ENCODE data around the gene RPL13. TPM values are rescaled to one million over a fixed set of nuclear protein-coding genes. Genes with fewer than 3 reads are reported as not detected.

The RPL13 gene
- total and polyA plus RNA-seq, 2 of the 8 experiments (the other 6 are each of a cell fraction or from before 2014, with no cell fraction given): 2,162 to 7,384 TPM

DNA sequence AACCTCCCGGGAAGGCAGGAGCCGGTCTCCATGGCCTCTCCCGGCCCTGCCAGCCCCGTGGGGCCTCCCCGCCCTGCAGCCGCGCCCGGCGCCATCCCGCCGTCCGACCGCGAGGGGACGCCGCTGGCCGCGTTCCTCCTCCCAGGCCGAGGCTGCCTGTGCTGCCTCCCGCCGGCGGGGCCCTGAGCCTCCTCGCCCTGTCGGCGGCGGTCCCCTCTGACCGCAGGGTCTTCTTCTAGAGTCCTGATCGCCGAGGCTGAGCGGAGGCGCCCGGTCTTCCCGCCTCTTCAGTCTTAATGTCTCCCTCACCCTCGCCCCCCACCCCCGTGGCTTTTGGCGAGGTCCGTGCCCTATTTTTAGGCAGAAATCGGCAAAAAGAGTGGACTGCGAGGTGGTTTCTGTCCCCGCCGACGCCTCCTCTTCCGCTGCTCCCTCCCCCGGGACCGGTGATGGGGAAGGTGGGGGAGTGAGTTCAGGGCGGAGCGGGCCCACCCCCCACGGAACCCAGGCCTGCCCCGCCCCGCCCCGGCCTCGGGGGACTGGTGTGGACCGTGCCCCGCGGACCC, 14.3 kb downstream of the RPL13 start:
- H4K20me1 ChIP-seq (replicated peaks in 1 of 2; ENCODE audit: control insufficient read depth in 1 of 2, insufficient read depth in 2 of 2, low read length in 2 of 2): peaks cover 0 to 6% of the 10 kb centered on the region in 2 experiments
- peak overlapping the region; percentile 62 to 82; a peak in 3 of 4 replicates for H3K4me2 ChIP-seq (ENCODE audit: insufficient read depth in 1 of 2, low read depth in 2 of 2, low read length in 2 of 2)
- peak overlapping the region; percentile 69 for H4K5ac ChIP-seq (ENCODE audit: insufficient read length, low read depth, low read length)
- H2BK12ac ChIP-seq (ENCODE audit: low read depth, low read length): 0 out of 2 replicates have a peak overlapping the region, but pooled peaks have one; percentile 30
- POLR2A ChIA-PET (ENCODE audit: partially characterized antibody): interaction anchor here (0.9 to 3.4 kb wide), 10 partner anchors 9 to 125 kb away, joined by 3 to 22 read pairs (median 6); no protein-coding TSS in a partner anchor
- no peak overlapping the region for H4K91ac ChIP-seq (replicated peaks; ENCODE audit: insufficient read length, low read length)
- peaks cover 0 to 10% (median 6%) of the 10 kb centered on the region in 4 experiments; a peak in 5 of 7 replicates for H3K4me1 ChIP-seq (replicated peaks in 1 of 4; ENCODE audit: control insufficient read depth in 3 of 4, insufficient read depth in 4 of 4, low read length in 3 of 4)
- peak overlapping the region; percentile 47 for H3K56ac ChIP-seq (replicated peaks; ENCODE audit: insufficient read length, low read depth, low read length)
- CTCF ChIA-PET (ENCODE audit: partially characterized antibody): interaction anchor here (0.5 to 1.4 kb wide), 3 partner anchors 9 to 104 kb away, joined by 3 to 4 read pairs (median 4); no protein-coding TSS in a partner anchor
- H3K18ac ChIP-seq (ENCODE audit: extremely low read depth, low read length): peak overlapping the region; percentile 26; the same call in 1 of the 2 replicates
- H3K4me3 ChIP-seq (ENCODE audit: extremely low read depth in 1 of 4, insufficient read depth in 2 of 4, low read depth in 3 of 4, low read length in 4 of 4): peak overlapping the region; percentile 46 to 76 (median 60)
- 2% methylated on average over 40 of the region's 55 CpGs; no CpG with 5 or more reads in 1 of the 2 experiments for WGBS, 2 experiments (ENCODE audit: extremely low coverage in 1 of 2, insufficient coverage in 1 of 2, insufficient read length in 1 of 2, insufficient replicate concordance in 2 of 2, low coverage in 1 of 2, low lambda C conversion rate in 2 of 2, missing lambda C conversion rate in 1 of 2)
- no peak overlapping the region; the same call in 1 of the 2 replicates for H2BK5ac ChIP-seq (ENCODE audit: low read depth, low read length)
- no peak overlapping the region for H3K4ac ChIP-seq (replicated peaks; ENCODE audit: insufficient read length, low read depth, low read length)
- peaks cover 0 to 4% (median 2%) of the 10 kb centered on the region in 4 experiments; a peak in 4 of 8 replicates for H3K36me3 ChIP-seq (ENCODE audit: control insufficient read depth in 2 of 4, insufficient read depth in 4 of 4, low read length in 3 of 4)
- no peak overlapping the region for H2BK120ac ChIP-seq (replicated peaks; ENCODE audit: low read depth, low read length)
- no peak for FAIRE-seq
- peaks cover 0 to 4% of the 10 kb centered on the region in 2 experiments; a peak in 1 of 4 replicates for H3K9me3 ChIP-seq (ENCODE audit: insufficient read depth in 2 of 2, low read depth in 1 of 2, low read length in 1 of 2)
- H2BK15ac ChIP-seq (ENCODE audit: low read length): peak overlapping the region; percentile 81; the same call in 1 of the 2 replicates
- H2AFZ ChIP-seq (ENCODE audit: low read length): peak overlapping the region; percentile 94; the same call in 1 of the 2 replicates
- peaks cover 4 to 34% (median 22%) of the 10 kb centered on the region in 4 experiments; a peak in 6 of 7 replicates for H3K27me3 ChIP-seq (replicated peaks in 1 of 4; ENCODE audit: control insufficient read depth in 3 of 4, extremely low read depth in 1 of 4, insufficient read depth in 3 of 4, low read length in 3 of 4)
- no peak overlapping the region for H3K23ac ChIP-seq (ENCODE audit: insufficient read length)
- H2BK20ac ChIP-seq (ENCODE audit: low read length): no peak overlapping the region
- peak in 1 of 2 experiments; percentile 92 for DNase-seq (ENCODE audit: low read depth in 1 of 2, low spot score in 2 of 2)
- H3K9ac ChIP-seq (replicated peaks in 1 of 4; ENCODE audit: extremely low read depth in 1 of 4, low read depth in 3 of 4, low read length in 3 of 4): no peak overlapping the region
- H2AK5ac ChIP-seq (ENCODE audit: low read depth, low read length): no peak overlapping the region
- H4K8ac ChIP-seq (ENCODE audit: extremely low read depth, insufficient read depth, low read length): peak overlapping the region; percentile 73
- no peaks in the 10 kb centered on the region for H3K79me2 ChIP-seq (ENCODE audit: control insufficient read depth in 1 of 2, insufficient read depth in 2 of 2, low read length in 2 of 2)
- H3K79me1 ChIP-seq (ENCODE audit: low read depth, low read length): no peaks in the 10 kb centered on the region
- no peak overlapping the region for H3K27ac ChIP-seq (ENCODE audit: low read depth, low read length)
- H3K23me2 ChIP-seq (ENCODE audit: low read depth, low read length): peaks cover 6% of the 10 kb centered on the region; the same call in 1 of the 2 replicates
- H3K14ac ChIP-seq (ENCODE audit: insufficient read length): no peak overlapping the region
- peak; percentile 40; the same call in 1 of the 2 replicates for TF ChIP-seq PHF8 (conservative IDR thresholded peaks at IDR 0.05; ENCODE audit: low read depth, low read length)
- TF ChIP-seq CHD2 (IDR thresholded peaks at IDR 0.05; ENCODE audit: low read length): no peak
- peak; percentile 89 for TF ChIP-seq RBBP5 (IDR thresholded peaks at IDR 0.05; ENCODE audit: borderline replicate concordance, low read depth, low read length)
- TF ChIP-seq RAD21 (IDR thresholded peaks at IDR 0.05 in 1 of 2, conservative IDR thresholded peaks at IDR 0.05 in 1 of 2; ENCODE audit: low read depth in 2 of 2, low read length in 2 of 2): peak; percentile 71 to 86
- no peak for TF ChIP-seq SP4 (IDR thresholded peaks at IDR 0.05; ENCODE audit: low read length)
- TF ChIP-seq TEAD4 (IDR thresholded peaks at IDR 0.05; ENCODE audit: low read depth, low read length): 0 out of 2 replicates have a peak, but pooled peaks have one; percentile 42
- TF ChIP-seq CBX5 (IDR thresholded peaks at IDR 0.05; ENCODE audit: low read depth, low read length): no peak
- TF ChIP-seq CEBPB (IDR thresholded peaks at IDR 0.05; ENCODE audit: low read depth, low read length): no peak
- TF ChIP-seq NANOG (IDR thresholded peaks at IDR 0.05; ENCODE audit: insufficient read depth, low read depth, low read length, poor library complexity, severe bottlenecking): no peak
- TF ChIP-seq FOSL1 (IDR thresholded peaks at IDR 0.05; ENCODE audit: insufficient read depth, low read depth, low read length): no peak
- TF ChIP-seq JUN (IDR thresholded peaks at IDR 0.05; ENCODE audit: low read depth, low read length): no peak
- peak; percentile 15; the same call in 1 of the 2 replicates for TF ChIP-seq CREB1 (IDR thresholded peaks at IDR 0.05)

Data from H1 (cell line).